ENCODE measurements around the gene PLA2G2C.

PLA2G2C gene

GRCh38 chr1:20209471-20209870 is 23.2 kb upstream of the PLA2G2C start:
- no peak for DNase-seq (ENCODE audit: low read depth in 1 of 2, low spot score in 1 of 2)

GRCh38 chr1:20207546-20207945 is 21.2 kb upstream of the PLA2G2C start:
- DNase-seq (ENCODE audit: low read depth in 1 of 2, low spot score in 1 of 2), result no peak

GRCh38 chr1:20202166-20202565 is 15.8 kb upstream of the PLA2G2C start:
- no peak for DNase-seq (ENCODE audit: low read depth in 1 of 2, low spot score in 1 of 2)

GRCh38 chr1:20200966-20201365 is 14.6 kb upstream of the PLA2G2C start:
- DNase-seq (ENCODE audit: low read depth in 1 of 2, low spot score in 1 of 2), result no peak

GRCh38 chr1:20199840-20200239 is 13.5 kb upstream of the PLA2G2C start:
- no peak for DNase-seq (ENCODE audit: low read depth in 1 of 2, low spot score in 1 of 2)

GRCh38 chr1:20199403-20199802 is 13.1 kb upstream of the PLA2G2C start:
- no peak for DNase-seq (ENCODE audit: low read depth in 1 of 2, low spot score in 1 of 2)

- DNase-seq (ENCODE audit: low read depth in 1 of 2, low spot score in 1 of 2), result no peak
Observed at GRCh38 chr1:20198918-20199317, 12.6 kb upstream of the PLA2G2C start.

GRCh38 chr1:20198296-20198695 is 12.0 kb upstream of the PLA2G2C start:
- no peak for DNase-seq (ENCODE audit: low read depth in 1 of 2, low spot score in 1 of 2)

- DNase-seq (ENCODE audit: low read depth in 1 of 2, low spot score in 1 of 2), result no peak
Observed at GRCh38 chr1:20197329-20197791, 11.0 kb upstream of the PLA2G2C start.

GRCh38 chr1:20195462-20195780 is 9.1 kb upstream of the PLA2G2C start:
- DNase-seq (ENCODE audit: low read depth in 1 of 2, low spot score in 1 of 2), result no peak

GRCh38 chr1:20194757-20195461 is 8.6 kb upstream of the PLA2G2C start:
- peak; percentile 64 to 65 for DNase-seq (ENCODE audit: low read depth in 1 of 2, low spot score in 1 of 2)

GRCh38 chr1:20194224-20194623 is 7.9 kb upstream of the PLA2G2C start:
- no peak for DNase-seq (ENCODE audit: low read depth in 1 of 2, low spot score in 1 of 2)

- no peak for DNase-seq (ENCODE audit: low read depth in 1 of 2, low spot score in 1 of 2)
Observed at GRCh38 chr1:20192871-20193411, 6.6 kb upstream of the PLA2G2C start.

- DNase-seq (ENCODE audit: low read depth in 1 of 2, low spot score in 1 of 2), result no peak
Observed at GRCh38 chr1:20192364-20192763, 6.0 kb upstream of the PLA2G2C start.

- no peak for DNase-seq (ENCODE audit: low read depth in 1 of 2, low spot score in 1 of 2)
Observed at GRCh38 chr1:20191266-20191825, 5.0 kb upstream of the PLA2G2C start.

GRCh38 chr1:20190256-20191160 is 4.2 kb upstream of the PLA2G2C start:
- no peak for DNase-seq (ENCODE audit: low read depth in 1 of 2, low spot score in 1 of 2)

GRCh38 chr1:20189664-20190063 is 3.3 kb upstream of the PLA2G2C start:
- no peak for DNase-seq (ENCODE audit: low read depth in 1 of 2, low spot score in 1 of 2)

GRCh38 chr1:20188455-20188817 is 2.1 kb upstream of the PLA2G2C start:
- DNase-seq (ENCODE audit: low read depth in 1 of 2, low spot score in 1 of 2), result no peak

GRCh38 chr1:20187813-20188454 is 1.6 kb upstream of the PLA2G2C start:
- no peak for DNase-seq (ENCODE audit: low read depth in 1 of 2, low spot score in 1 of 2)

- DNase-seq (ENCODE audit: low read depth in 1 of 2, low spot score in 1 of 2), result no peak
Observed at GRCh38 chr1:20187103-20187812, 940 bp upstream of the PLA2G2C start.

Data from activated CD4-positive, alpha-beta T cell treated with anti-CD3 and anti-CD28 coated beads, Interleukin-2, amount 50 U/mL, for 24 hours (primary cell).